GM11168 (cell line): Measurements from ENCODE around the gene BPIFB1.

Experiments
- in situ Hi-C: fragments of 300-500 bp; cut with MboI; formaldehyde crosslinking; loops from one replicate; pipeline ENCODE4 v1.12.0; 2022; ENCODE audit warnings: low sequenced_read_pairs; ENCODE audit not compliant: unreplicated experiment

Gene BPIFB1

GRCh38 chr20:33351696-33352095, 68.7 kb downstream of the BPIFB1 start:
- in situ Hi-C loops: no loop called here

- in situ Hi-C loops: no loop called here
Measured at GRCh38 chr20:33352258-33353012, 69.4 kb downstream of the BPIFB1 start.

- in situ Hi-C loops: no loop called here
Measured at GRCh38 chr20:33353013-33353402, 70.0 kb downstream of the BPIFB1 start.
